MM.1S (cell line): ENCODE results near the gene TMC4.

Source experiments
- DNase-seq: peaks from one replicate; pipeline ENCODE4 v3.0.0-alpha.2; 2015
- H2AFZ ChIP-seq: fragments of 300-600 bp; sonication (generic); 2 replicates; pipeline ENCODE4 v1.6.0; 2016; ENCODE audit warnings: antibody characterized with exemption, low read length
- H3F3A ChIP-seq: fragments of 300-600 bp; sonication (generic); 2 replicates; pipeline ENCODE4 v1.6.1; 2016; ENCODE audit warnings: mild to moderate bottlenecking, antibody characterized with exemption, low read length, moderate library complexity, mixed read lengths; ENCODE audit not compliant: insufficient read depth
- H3K27ac ChIP-seq: fragments of 300-600 bp; sonication (generic); 2 replicates; pipeline ENCODE4 v1.5.1; 2016; ENCODE audit warnings: mild to moderate bottlenecking, low read length
- H3K27me3 ChIP-seq: fragments of 300-600 bp; sonication (generic); replicated peaks from 2 replicates; pipeline ENCODE4 v1.6.0; 2016; ENCODE audit warnings: low read length; ENCODE audit not compliant: insufficient read depth
- H3K36me3 ChIP-seq: fragments of 300-600 bp; sonication (generic); replicated peaks from 2 replicates; pipeline ENCODE4 v1.6.1; 2016; ENCODE audit warnings: mild to moderate bottlenecking, low read length, mixed read lengths; ENCODE audit not compliant: insufficient read depth
- H3K4me1 ChIP-seq: fragments of 300-600 bp; sonication (generic); 2 replicates; pipeline ENCODE4 v1.6.1; 2016; ENCODE audit warnings: low read length, mixed read lengths
- H3K4me2 ChIP-seq: fragments of 300-600 bp; sonication (generic); 2 replicates; pipeline ENCODE4 v1.6.0; 2016; ENCODE audit warnings: low read depth, low read length
- H3K4me3 ChIP-seq: fragments of 300-600 bp; sonication (generic); 2 replicates; pipeline ENCODE4 v1.5.1; 2016; ENCODE audit warnings: low read length, mixed read lengths
- H3K79me2 ChIP-seq: fragments of 300-600 bp; sonication (generic); 2 replicates; pipeline ENCODE4 v1.6.1; 2016; ENCODE audit warnings: mixed run types, low read length, mixed read lengths
- H3K9ac ChIP-seq: fragments of 300-600 bp; sonication (generic); 2 replicates; pipeline ENCODE4 v1.6.1; 2016; ENCODE audit warnings: low read length, mixed read lengths
- H3K9me2 ChIP-seq: fragments of 300-600 bp; sonication (generic); replicated peaks from 2 replicates; pipeline ENCODE4 v1.6.1; 2016; ENCODE audit warnings: mild to moderate bottlenecking, low read length, mixed read lengths; ENCODE audit not compliant: insufficient read depth
- H3K9me3 ChIP-seq: fragments of 300-600 bp; sonication (generic); replicated peaks from 2 replicates; pipeline ENCODE4 v1.6.1; 2016; ENCODE audit warnings: mild to moderate bottlenecking, low read length, mixed read lengths; ENCODE audit not compliant: insufficient read depth
- H4K20me1 ChIP-seq: fragments of 300-600 bp; sonication (generic); 2 replicates; pipeline ENCODE4 v1.6.1; 2016; ENCODE audit warnings: mild to moderate bottlenecking, low read length, moderate library complexity, mixed read lengths; ENCODE audit not compliant: insufficient read depth
- CTCF ChIP-seq: fragments of 300-600 bp; sonication (generic); IDR thresholded peaks from 2 replicates; pipeline ENCODE4 v1.5.1; 2016; ENCODE audit warnings: antibody characterized with exemption, low read length, mixed read lengths
- EZH2 ChIP-seq: fragments of 300-600 bp; sonication (generic); optimal IDR thresholded peaks from 2 replicates; pipeline ENCODE3; 2017; ENCODE audit warnings: low read depth, mild to moderate bottlenecking, antibody characterized with exemption, low read length, mixed read lengths
- EZH2phosphoT487 ChIP-seq: fragments of 300-600 bp; sonication (generic); IDR thresholded peaks from 2 replicates; pipeline ENCODE4 v1.6.1; 2018; ENCODE audit warnings: antibody characterized with exemption, low read length

Gene TMC4

GRCh38 chr19:54121259-54121658, 51.7 kb downstream of the TMC4 start:
- DNase-seq, result no peak
- H3K36me3 ChIP-seq, result no peaks in the 10 kb centered on the region

GRCh38 chr19:54115109-54116063, 57.6 kb downstream of the TMC4 start, which contains the start of the genes PRPF31 and TFPT:
Gene PRPF31, plus strand, starts transcription at chr19:54115754. Its CDS starts 2,525 bp downstream, at chr19:54118279.
Gene TFPT, minus strand, starts transcription at chr19:54115657. Its CDS starts 388 bp downstream, at chr19:54115269.
- DNase-seq, result peak; percentile 98
- H3K27me3 ChIP-seq, result no peaks in the 10 kb centered on the region
- no peaks in the 10 kb centered on the region for H3K36me3 ChIP-seq
- peak within 1 kb of the TSS; percentile 80 for H2AFZ ChIP-seq
- H3K4me2 ChIP-seq, result peak within 1 kb of the TSS; percentile 92
- no peaks in the 10 kb centered on the region for H3K9me2 ChIP-seq
- H3K9me3 ChIP-seq, result no peaks in the 10 kb centered on the region
- peaks cover 4% of the 10 kb centered on the region; the same call in 1 of the 2 replicates for H3K4me1 ChIP-seq
- no peaks in the 10 kb centered on the region for H3F3A ChIP-seq
- TF ChIP-seq CTCF (no peak), EZH2 (no peak), EZH2phosphoT487 (no peak)
- peaks cover 26% of the 10 kb centered on the region for H3K79me2 ChIP-seq
- H3K27ac ChIP-seq, result peak within 1 kb of the TSS; percentile 64
- H4K20me1 ChIP-seq, result no peaks in the 10 kb centered on the region
- H3K4me3 ChIP-seq, result peak within 1 kb of the TSS; percentile 85
- peak within 1 kb of the TSS; percentile 82 for H3K9ac ChIP-seq

More at GRCh38 chr19:54121259-54121658, 51.7 kb downstream of the TMC4 start:
- Histone ChIP-seq H3F3A (no peaks in the 10 kb centered on the region), H3K4me2 (no peak overlapping the region), H3K9me2 (no peaks in the 10 kb centered on the region), H2AFZ (no peak overlapping the region), H3K79me2 (peaks cover 11% of the 10 kb centered on the region), H3K9me3 (no peaks in the 10 kb centered on the region), H3K4me1 (peaks cover 4% of the 10 kb centered on the region; the same call in 1 of the 2 replicates), H3K27me3 (no peaks in the 10 kb centered on the region), H3K27ac (no peak overlapping the region), H3K4me3 (no peak overlapping the region), H4K20me1 (no peaks in the 10 kb centered on the region), H3K9ac (no peak overlapping the region)
- TF ChIP-seq CTCF (no peak), EZH2phosphoT487 (no peak), EZH2 (no peak)

GRCh38 chr19:54114340-54115108, 58.4 kb downstream of the TMC4 start:
- no peak for DNase-seq
- no peaks in the 10 kb centered on the region for H3K27me3 ChIP-seq
- H3K36me3 ChIP-seq, result no peaks in the 10 kb centered on the region
- H2AFZ ChIP-seq, result peak overlapping the region; percentile 80
- H3K9me3 ChIP-seq, result no peaks in the 10 kb centered on the region
- no peak overlapping the region for H3K27ac ChIP-seq
- H3K9ac ChIP-seq, result peak overlapping the region; percentile 82; the same call in 1 of the 2 replicates
- H3K79me2 ChIP-seq, result peaks cover 26% of the 10 kb centered on the region
- no peaks in the 10 kb centered on the region for H3F3A ChIP-seq
- peaks cover 4% of the 10 kb centered on the region; the same call in 1 of the 2 replicates for H3K4me1 ChIP-seq
- TF ChIP-seq EZH2phosphoT487 (no peak), CTCF (no peak), EZH2 (no peak)
- peak overlapping the region; percentile 85 for H3K4me3 ChIP-seq
- no peaks in the 10 kb centered on the region for H3K9me2 ChIP-seq
- peak overlapping the region; percentile 92 for H3K4me2 ChIP-seq
- no peaks in the 10 kb centered on the region for H4K20me1 ChIP-seq
